Suprapubic skin (tissue), 4 donors: ENCODE data around the gene PLA2G12B. TPM values are rescaled to one million over a fixed set of nuclear protein-coding genes. Genes with fewer than 3 reads are reported as not detected.

Source experiments
- DNase-seq, 2 donors: peaks; one replicate each; pipeline ENCODE4 v3.0.0-alpha.2; 2019; ENCODE audit warnings: low spot score in 2 of 2
- H3K27ac ChIP-seq: fragments of 200-600 bp; sonication (generic); one replicate; pipeline ENCODE4 v1.5.1; 2019
- H3K27me3 ChIP-seq: fragments of 200-600 bp; sonication (generic); one replicate; pipeline ENCODE4 v1.5.1; 2019
- H3K36me3 ChIP-seq: fragments of 200-600 bp; sonication (generic); one replicate; pipeline ENCODE4 v1.5.1; 2019
- H3K4me1 ChIP-seq: fragments of 200-600 bp; sonication (generic); one replicate; pipeline ENCODE4 v1.5.1; 2019
- H3K4me3 ChIP-seq: fragments of 200-600 bp; sonication (generic); one replicate; pipeline ENCODE4 v1.5.1; 2019; ENCODE audit warnings: mild to moderate bottlenecking
- H3K9me3 ChIP-seq: fragments of 200-600 bp; sonication (generic); one replicate; pipeline ENCODE4 v1.5.1; 2019
- CTCF ChIP-seq, 2 donors: fragments of 200-600 bp in 1 of 2; fragments of 450-650 bp in 1 of 2; sonication (generic) in 1 of 2; IDR thresholded peaks; one replicate each; pipeline ENCODE4 v1.5.1; 2016 to 2019; ENCODE audit warnings: antibody characterized with exemption in 2 of 2, mild to moderate bottlenecking in 1 of 2, moderate library complexity in 1 of 2
- EP300 ChIP-seq: sonication (generic); formaldehyde crosslinking; IDR thresholded peaks from one replicate; pipeline ENCODE4 v1.6.1; 2017; ENCODE audit warnings: antibody characterized with exemption
- POLR2A ChIP-seq, 2 donors: fragments of 450-650 bp; IDR thresholded peaks; one replicate each; pipeline ENCODE4 v1.6.1; 2017; ENCODE audit warnings: antibody characterized with exemption in 2 of 2, mild to moderate bottlenecking in 2 of 2, moderate library complexity in 2 of 2
- POLR2AphosphoS5 ChIP-seq, 3 donors: sonication (generic); formaldehyde crosslinking; IDR thresholded peaks; one replicate each; pipeline ENCODE4 v1.6.1; 2017; ENCODE audit warnings: antibody characterized with exemption in 3 of 3
- WGBS: methylation state at CpG from one replicate; pipeline ENCODE4 v1.1.5; 2018; 5-methylcytosine and 5-hydroxymethylcytosine counted together
- total RNA-seq, 4 donors: library from RNA; depleted of rRNA; stranded (reverse); fragments of >200 nt; gene quantifications; one replicate each; pipeline ENCODE4 v1.1.0, GENCODE V29; 2016

Gene PLA2G12B
- total RNA-seq, 4 donors from 2014 or later, result not detected

- WGBS, result 92% methylated on average over 20 of the region's 20 CpGs
- Histone ChIP-seq H3K4me1 (no peaks in the 10 kb centered on the region), H3K27ac (no peak overlapping the region), H3K27me3 (no peaks in the 10 kb centered on the region), H3K9me3 (no peaks in the 10 kb centered on the region), H3K36me3 (no peaks in the 10 kb centered on the region), H3K4me3 (no peak overlapping the region)
- no peak for DNase-seq
- no peak for TF ChIP-seq POLR2AphosphoS5 (IDR thresholded peaks at IDR 0.05)
- no peak for TF ChIP-seq POLR2A (IDR thresholded peaks at IDR 0.05)
- TF ChIP-seq CTCF (IDR thresholded peaks at IDR 0.05), result no peak
- no peak for TF ChIP-seq EP300
These were observed 22.2 kb downstream of the PLA2G12B start for GRCh38 chr10:72932259-72933015.

- DNase-seq, result no peak
- Histone ChIP-seq H3K4me3 (no peak overlapping the region), H3K9me3 (no peaks in the 10 kb centered on the region), H3K27ac (no peak overlapping the region), H3K27me3 (no peaks in the 10 kb centered on the region), H3K4me1 (no peaks in the 10 kb centered on the region), H3K36me3 (no peaks in the 10 kb centered on the region)
- TF ChIP-seq CTCF (IDR thresholded peaks at IDR 0.05) (no peak), POLR2AphosphoS5 (IDR thresholded peaks at IDR 0.05) (no peak), EP300 (no peak), POLR2A (IDR thresholded peaks at IDR 0.05) (no peak)
- WGBS, result 81% methylated on average over 2 of the region's 2 CpGs
These were observed 24.3 kb downstream of the PLA2G12B start for GRCh38 chr10:72930276-72930675.

GRCh38 chr10:72928798-72929197 lies 25.8 kb downstream of the PLA2G12B start:
- no peak overlapping the region for H3K4me3 ChIP-seq
- no peak for DNase-seq
- no peaks in the 10 kb centered on the region for H3K36me3 ChIP-seq
- 94% methylated on average over 5 of the region's 5 CpGs for WGBS
- no peaks in the 10 kb centered on the region for H3K9me3 ChIP-seq
- TF ChIP-seq POLR2A (IDR thresholded peaks at IDR 0.05), result no peak
- TF ChIP-seq EP300, result no peak
- TF ChIP-seq CTCF (IDR thresholded peaks at IDR 0.05), result no peak
- no peak for TF ChIP-seq POLR2AphosphoS5 (IDR thresholded peaks at IDR 0.05)
- H3K27me3 ChIP-seq, result no peaks in the 10 kb centered on the region
- no peaks in the 10 kb centered on the region for H3K4me1 ChIP-seq
- no peak overlapping the region for H3K27ac ChIP-seq

- no peaks in the 10 kb centered on the region for H3K4me1 ChIP-seq
- no peak for TF ChIP-seq EP300
- H3K9me3 ChIP-seq, result no peaks in the 10 kb centered on the region
- no peak overlapping the region for H3K4me3 ChIP-seq
- H3K36me3 ChIP-seq, result no peaks in the 10 kb centered on the region
- DNase-seq, result no peak
- H3K27ac ChIP-seq, result no peak overlapping the region
- 74% methylated on average over 5 of the region's 5 CpGs for WGBS
- no peaks in the 10 kb centered on the region for H3K27me3 ChIP-seq
These were observed 27.1 kb downstream of the PLA2G12B start for GRCh38 chr10:72927485-72927884.

- Histone ChIP-seq H3K36me3 (no peaks in the 10 kb centered on the region), H3K4me3 (no peak overlapping the region), H3K27me3 (no peaks in the 10 kb centered on the region), H3K4me1 (no peaks in the 10 kb centered on the region), H3K9me3 (no peaks in the 10 kb centered on the region), H3K27ac (no peak overlapping the region)
- no peak for DNase-seq
- TF ChIP-seq CTCF (IDR thresholded peaks at IDR 0.05), result no peak
- no peak for TF ChIP-seq EP300
- TF ChIP-seq POLR2AphosphoS5 (IDR thresholded peaks at IDR 0.05), result no peak
- no peak for TF ChIP-seq POLR2A (IDR thresholded peaks at IDR 0.05)
- 96% methylated on average over 3 of the region's 3 CpGs for WGBS
These were observed 28.6 kb downstream of the PLA2G12B start for GRCh38 chr10:72925951-72926465.
